ENCODE measurements around the gene LRIG1.

LRIG1 gene

DNA sequence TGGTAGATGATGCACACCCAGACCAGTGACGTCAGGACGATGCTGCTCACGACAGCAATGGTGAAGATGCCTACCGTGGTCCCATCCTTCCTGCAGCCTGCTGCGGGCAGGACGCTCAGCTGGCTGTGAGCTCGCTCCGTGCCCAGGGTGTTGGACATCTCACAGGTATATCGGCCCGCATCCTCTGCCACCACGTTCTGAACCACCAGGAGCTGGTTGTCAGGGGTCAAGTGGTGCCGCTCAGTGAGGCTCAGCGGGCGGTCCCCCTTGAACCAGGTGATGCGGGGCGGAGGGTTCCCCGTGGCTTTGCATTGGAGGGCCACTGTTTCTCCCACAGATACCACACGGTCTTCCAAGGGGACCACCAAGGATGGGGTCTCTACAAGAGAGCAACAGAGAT, 117.8 kb downstream of the LRIG1 start:
- no peak overlapping the region for H2AFZ ChIP-seq (ENCODE audit: low read length, unreplicated experiment)
- peaks cover 32% of the 10 kb centered on the region; the same call in 1 of the 2 replicates for H3K36me3 ChIP-seq (ENCODE audit: insufficient read depth, low read length)
- no peak overlapping the region for H3K4me3 ChIP-seq (ENCODE audit: low read depth, low read length)
- H3K27me3 ChIP-seq (ENCODE audit: insufficient read depth, low read length): no peaks in the 10 kb centered on the region
- H3K79me2 ChIP-seq (ENCODE audit: control insufficient read depth, insufficient read depth, low read length, unreplicated experiment): no peaks in the 10 kb centered on the region
- no peaks in the 10 kb centered on the region for H3K4me1 ChIP-seq (ENCODE audit: control insufficient read depth, insufficient read depth, low read length, unreplicated experiment)
- no peak overlapping the region for H3K27ac ChIP-seq (ENCODE audit: low read depth, low read length)

DNA sequence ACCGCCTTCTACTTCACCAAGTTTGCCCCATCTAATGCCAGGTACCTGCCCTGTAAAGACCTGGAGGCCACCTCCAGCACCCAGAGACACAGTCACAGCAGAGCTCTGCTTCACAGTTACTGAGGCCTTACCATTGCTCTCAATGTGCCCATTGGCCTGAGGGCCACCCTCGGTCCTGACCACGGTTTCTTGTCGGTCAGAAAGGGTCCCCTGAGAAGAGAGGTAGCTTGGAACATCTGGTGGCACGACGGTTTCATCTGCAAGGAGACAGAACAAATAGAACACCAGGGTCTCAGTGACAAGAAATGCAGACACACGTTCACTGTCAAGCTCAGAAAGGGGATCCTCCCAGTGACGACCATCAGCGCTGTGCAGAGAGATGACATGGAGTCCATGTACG, 118.7 kb downstream of the LRIG1 start:
- H2AFZ ChIP-seq (ENCODE audit: low read length, unreplicated experiment): no peak overlapping the region
- no peaks in the 10 kb centered on the region for H3K79me2 ChIP-seq (ENCODE audit: control insufficient read depth, insufficient read depth, low read length, unreplicated experiment)
- peaks cover 2% of the 10 kb centered on the region for H3K4me1 ChIP-seq (ENCODE audit: control insufficient read depth, insufficient read depth, low read length, unreplicated experiment)
- H3K36me3 ChIP-seq (ENCODE audit: insufficient read depth, low read length): peaks cover 37% of the 10 kb centered on the region; the same call in 1 of the 2 replicates
- H3K27me3 ChIP-seq (ENCODE audit: insufficient read depth, low read length): no peaks in the 10 kb centered on the region
- no peak overlapping the region for H3K27ac ChIP-seq (ENCODE audit: low read depth, low read length)
- no peak overlapping the region for H3K4me3 ChIP-seq (ENCODE audit: low read depth, low read length)

DNA sequence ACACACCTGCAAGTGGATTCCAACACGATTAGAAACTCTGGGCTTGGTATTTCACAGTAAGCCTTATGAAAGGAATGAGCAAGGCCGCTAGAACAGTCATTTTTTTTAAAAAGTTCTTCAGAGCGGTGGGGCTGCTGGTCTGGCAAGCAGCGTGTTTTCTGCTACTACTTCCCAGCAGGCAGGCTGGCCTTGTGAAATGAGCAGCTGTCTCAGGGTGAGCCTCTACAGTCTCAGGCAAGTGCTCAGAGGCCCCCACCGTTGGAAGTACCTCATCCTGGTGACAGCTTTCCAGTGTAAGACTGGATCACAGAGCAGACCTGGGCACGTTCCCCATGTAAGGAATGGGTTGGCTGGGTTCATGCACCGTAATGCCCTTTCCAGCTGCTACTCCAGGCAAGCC, 119.2 kb downstream of the LRIG1 start:
- Histone ChIP-seq H3K79me2 (ENCODE audit: control insufficient read depth, insufficient read depth, low read length, unreplicated experiment) (no peaks in the 10 kb centered on the region), H3K36me3 (ENCODE audit: insufficient read depth, low read length) (peaks cover 37% of the 10 kb centered on the region; the same call in 1 of the 2 replicates), H3K27me3 (ENCODE audit: insufficient read depth, low read length) (no peaks in the 10 kb centered on the region), H3K4me1 (ENCODE audit: control insufficient read depth, insufficient read depth, low read length, unreplicated experiment) (peaks cover 8% of the 10 kb centered on the region), H2AFZ (ENCODE audit: low read length, unreplicated experiment) (no peak overlapping the region), H3K27ac (ENCODE audit: low read depth, low read length) (no peak overlapping the region), H3K4me3 (ENCODE audit: low read depth, low read length) (no peak overlapping the region)

DNA sequence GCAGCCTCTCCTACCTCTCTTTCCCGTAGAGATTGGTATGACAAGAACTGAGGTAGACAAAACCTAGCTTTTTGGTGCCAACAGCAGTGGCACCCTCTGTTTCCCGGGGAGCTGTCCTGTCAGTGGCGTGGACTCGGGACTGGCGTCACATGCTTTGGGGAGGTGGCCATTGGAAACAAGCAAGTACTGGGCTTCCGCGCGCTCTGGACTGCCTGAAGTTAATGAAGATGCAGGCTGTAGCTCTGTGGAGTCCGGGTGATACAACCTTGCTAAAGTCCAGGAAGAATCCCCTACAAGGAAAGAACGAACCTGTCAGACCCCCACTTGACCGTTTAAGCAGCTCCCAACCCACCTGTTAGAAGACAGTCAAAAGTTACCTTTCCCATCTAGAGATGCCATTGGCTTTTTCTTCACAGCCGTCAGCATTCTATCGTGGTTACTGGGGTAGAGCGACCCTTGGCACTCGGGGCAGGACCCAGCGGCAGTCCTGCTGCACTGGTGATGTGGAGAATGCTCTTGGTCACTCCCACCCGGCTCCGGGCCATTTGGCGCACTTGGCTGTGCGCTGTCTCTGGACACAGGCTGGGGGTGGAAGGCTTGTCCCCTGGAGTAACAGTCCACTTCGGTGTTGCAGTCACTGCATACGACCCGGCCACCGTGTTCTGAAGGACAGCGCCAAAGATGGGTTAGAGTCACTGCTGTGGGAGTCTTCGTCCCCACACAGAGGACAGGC, 120.5 kb downstream of the LRIG1 start:
- H3K4me1 ChIP-seq (ENCODE audit: control insufficient read depth, insufficient read depth, low read length, unreplicated experiment): peaks cover 14% of the 10 kb centered on the region
- peaks cover 36% of the 10 kb centered on the region for H3K36me3 ChIP-seq (ENCODE audit: insufficient read depth, low read length)
- H3K4me3 ChIP-seq (ENCODE audit: low read depth, low read length): no peak overlapping the region
- H2AFZ ChIP-seq (ENCODE audit: low read length, unreplicated experiment): no peak overlapping the region
- H3K79me2 ChIP-seq (ENCODE audit: control insufficient read depth, insufficient read depth, low read length, unreplicated experiment): no peaks in the 10 kb centered on the region
- no peaks in the 10 kb centered on the region for H3K27me3 ChIP-seq (ENCODE audit: insufficient read depth, low read length)
- no peak overlapping the region for H3K27ac ChIP-seq (ENCODE audit: low read depth, low read length)

DNA sequence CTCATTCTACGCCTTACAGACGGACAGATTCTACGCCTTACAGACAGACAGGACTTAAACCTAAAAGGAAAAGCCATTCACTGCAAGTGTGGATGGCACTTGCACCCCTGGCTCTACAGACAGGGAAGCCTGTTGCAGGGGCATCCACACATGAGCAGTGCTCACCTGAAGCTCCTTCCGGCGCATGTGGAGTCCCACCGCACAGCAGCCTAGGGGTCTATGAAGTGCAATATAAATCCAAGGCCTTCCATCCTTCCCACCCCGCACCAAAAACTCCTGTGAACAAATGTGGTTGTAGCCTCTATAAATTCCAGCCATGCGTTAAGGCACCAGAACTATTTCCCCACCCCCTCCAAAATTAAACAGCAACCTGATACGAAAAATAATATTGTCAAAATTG, 121.3 kb downstream of the LRIG1 start:
- Histone ChIP-seq H3K27ac (ENCODE audit: low read depth, low read length) (no peak overlapping the region), H3K4me3 (ENCODE audit: low read depth, low read length) (no peak overlapping the region), H3K79me2 (ENCODE audit: control insufficient read depth, insufficient read depth, low read length, unreplicated experiment) (no peaks in the 10 kb centered on the region), H3K4me1 (ENCODE audit: control insufficient read depth, insufficient read depth, low read length, unreplicated experiment) (peaks cover 14% of the 10 kb centered on the region), H3K36me3 (ENCODE audit: insufficient read depth, low read length) (peaks cover 30% of the 10 kb centered on the region), H2AFZ (ENCODE audit: low read length, unreplicated experiment) (no peak overlapping the region), H3K27me3 (ENCODE audit: insufficient read depth, low read length) (no peaks in the 10 kb centered on the region)

DNA sequence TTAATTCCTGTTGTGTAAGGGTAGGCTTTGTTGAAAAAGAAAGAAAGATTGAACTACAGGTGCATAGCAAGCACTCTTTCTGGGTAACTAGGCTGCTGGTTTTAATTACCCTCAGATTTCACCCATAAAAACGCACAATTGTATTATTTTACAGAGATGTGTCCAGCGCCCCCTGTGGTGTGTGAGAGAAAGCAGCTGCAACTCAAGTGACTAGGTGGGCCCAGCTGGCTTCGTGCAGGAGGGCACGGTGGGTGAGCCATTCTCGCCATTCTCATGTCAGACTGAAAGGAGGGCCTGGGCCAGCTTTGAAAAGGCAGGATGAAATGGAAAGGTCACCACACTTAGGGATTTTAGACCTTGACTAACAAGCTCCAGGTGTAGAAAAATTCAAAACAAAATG, 122.6 kb downstream of the LRIG1 start:
- Histone ChIP-seq H3K36me3 (ENCODE audit: insufficient read depth, low read length) (peaks cover 22% of the 10 kb centered on the region), H2AFZ (ENCODE audit: low read length, unreplicated experiment) (no peak overlapping the region), H3K4me1 (ENCODE audit: control insufficient read depth, insufficient read depth, low read length, unreplicated experiment) (peaks cover 14% of the 10 kb centered on the region), H3K27me3 (ENCODE audit: insufficient read depth, low read length) (no peaks in the 10 kb centered on the region), H3K4me3 (ENCODE audit: low read depth, low read length) (no peak overlapping the region), H3K27ac (ENCODE audit: low read depth, low read length) (no peak overlapping the region), H3K79me2 (ENCODE audit: control insufficient read depth, insufficient read depth, low read length, unreplicated experiment) (no peaks in the 10 kb centered on the region)

DNA sequence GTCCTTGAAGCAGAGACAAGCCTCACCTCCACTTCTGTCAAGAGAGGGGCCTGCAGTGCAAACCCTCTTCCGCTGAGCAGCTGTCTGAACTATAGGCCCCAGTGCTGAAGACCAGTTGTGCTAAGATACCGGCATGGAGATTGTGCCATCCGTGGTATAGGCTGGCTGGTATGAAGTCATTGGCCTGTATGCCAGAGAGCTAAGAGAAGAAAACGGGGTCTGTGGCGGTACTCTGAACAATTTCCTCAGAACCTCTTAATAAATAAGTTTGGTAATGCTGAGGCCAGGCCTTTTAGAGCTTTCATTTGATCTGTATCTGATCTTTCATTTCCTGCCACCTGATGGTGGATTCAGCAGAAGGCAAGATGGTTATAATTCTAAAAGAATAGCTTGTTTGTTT, 123.0 kb downstream of the LRIG1 start:
- Histone ChIP-seq H2AFZ (ENCODE audit: low read length, unreplicated experiment) (no peak overlapping the region), H3K36me3 (ENCODE audit: insufficient read depth, low read length) (peaks cover 20% of the 10 kb centered on the region), H3K79me2 (ENCODE audit: control insufficient read depth, insufficient read depth, low read length, unreplicated experiment) (no peaks in the 10 kb centered on the region), H3K27ac (ENCODE audit: low read depth, low read length) (no peak overlapping the region), H3K4me1 (ENCODE audit: control insufficient read depth, insufficient read depth, low read length, unreplicated experiment) (peaks cover 14% of the 10 kb centered on the region), H3K27me3 (ENCODE audit: insufficient read depth, low read length) (no peaks in the 10 kb centered on the region), H3K4me3 (ENCODE audit: low read depth, low read length) (no peak overlapping the region)

DNA sequence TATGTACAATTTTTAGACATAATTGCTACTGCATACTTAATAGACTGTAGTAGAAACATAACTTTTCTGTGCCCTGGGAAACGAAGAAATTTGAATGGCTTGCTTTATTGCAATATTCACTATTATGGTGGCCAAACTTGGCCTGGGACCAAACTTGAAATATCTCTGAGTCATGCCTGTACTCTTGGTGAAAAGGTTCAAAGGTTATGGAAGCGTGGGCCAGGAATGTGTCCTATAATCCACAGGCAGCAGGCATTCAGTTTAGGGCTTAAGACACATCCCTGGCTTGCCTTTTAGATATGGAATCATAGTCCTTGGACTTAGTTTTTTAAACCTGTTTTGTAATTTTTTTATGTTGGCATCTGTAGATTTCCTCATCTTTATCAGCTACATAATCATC, 124.3 kb downstream of the LRIG1 start:
- H3K36me3 ChIP-seq (ENCODE audit: insufficient read depth, low read length): peaks cover 11% of the 10 kb centered on the region

DNA sequence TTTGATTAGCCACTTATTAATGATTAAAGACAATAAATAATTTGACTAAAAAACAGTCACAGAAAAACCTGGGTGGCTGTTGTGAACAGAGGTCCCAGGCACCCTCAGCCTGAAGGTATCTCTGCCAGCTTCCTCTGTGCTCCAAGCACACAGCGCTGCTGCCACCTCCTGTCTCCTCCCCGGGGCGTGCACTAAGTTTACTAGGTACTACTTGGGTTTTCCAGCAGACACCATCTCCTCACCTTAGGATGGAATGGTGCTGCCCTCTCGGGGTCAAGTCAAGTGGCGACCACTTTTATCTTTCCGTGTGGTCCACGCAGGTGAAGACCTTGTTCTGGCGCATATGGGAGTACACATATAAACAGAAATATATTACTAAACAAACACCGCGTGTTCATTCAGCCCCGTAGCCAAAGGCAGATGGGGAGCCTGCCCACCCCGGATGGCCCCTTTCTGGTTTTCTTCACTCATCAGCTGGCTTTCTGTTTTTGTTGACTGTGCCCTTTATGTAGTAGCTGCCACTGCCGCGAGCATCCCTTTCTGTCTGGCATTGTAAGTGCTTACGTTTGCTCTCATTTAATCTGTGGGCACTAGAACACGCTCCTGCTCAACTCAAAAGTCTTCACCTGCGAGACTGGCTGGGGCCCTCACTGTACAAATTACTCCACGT, 128.0 kb downstream of the LRIG1 start:
- H3K36me3 ChIP-seq (ENCODE audit: insufficient read depth, low read length): peaks cover 8% of the 10 kb centered on the region
- no peak overlapping the region for H2AFZ ChIP-seq (ENCODE audit: low read length, unreplicated experiment)
- H3K27me3 ChIP-seq (ENCODE audit: insufficient read depth, low read length): no peaks in the 10 kb centered on the region
- no peaks in the 10 kb centered on the region for H3K79me2 ChIP-seq (ENCODE audit: control insufficient read depth, insufficient read depth, low read length, unreplicated experiment)
- peaks cover 14% of the 10 kb centered on the region for H3K4me1 ChIP-seq (ENCODE audit: control insufficient read depth, insufficient read depth, low read length, unreplicated experiment)
- H3K27ac ChIP-seq (ENCODE audit: low read depth, low read length): no peak overlapping the region
- no peak overlapping the region for H3K4me3 ChIP-seq (ENCODE audit: low read depth, low read length)

More for the DNA sequence above, 124.3 kb downstream of the LRIG1 start:
- 0 out of 2 replicates have a peak overlapping the region, but pooled peaks have one; percentile 6 for H3K27ac ChIP-seq (ENCODE audit: low read depth, low read length)
- H3K4me1 ChIP-seq (ENCODE audit: control insufficient read depth, insufficient read depth, low read length, unreplicated experiment): peaks cover 14% of the 10 kb centered on the region
- H3K27me3 ChIP-seq (ENCODE audit: insufficient read depth, low read length): no peaks in the 10 kb centered on the region
- no peak overlapping the region for H2AFZ ChIP-seq (ENCODE audit: low read length, unreplicated experiment)
- no peaks in the 10 kb centered on the region for H3K79me2 ChIP-seq (ENCODE audit: control insufficient read depth, insufficient read depth, low read length, unreplicated experiment)
- no peak overlapping the region for H3K4me3 ChIP-seq (ENCODE audit: low read depth, low read length)

DNA sequence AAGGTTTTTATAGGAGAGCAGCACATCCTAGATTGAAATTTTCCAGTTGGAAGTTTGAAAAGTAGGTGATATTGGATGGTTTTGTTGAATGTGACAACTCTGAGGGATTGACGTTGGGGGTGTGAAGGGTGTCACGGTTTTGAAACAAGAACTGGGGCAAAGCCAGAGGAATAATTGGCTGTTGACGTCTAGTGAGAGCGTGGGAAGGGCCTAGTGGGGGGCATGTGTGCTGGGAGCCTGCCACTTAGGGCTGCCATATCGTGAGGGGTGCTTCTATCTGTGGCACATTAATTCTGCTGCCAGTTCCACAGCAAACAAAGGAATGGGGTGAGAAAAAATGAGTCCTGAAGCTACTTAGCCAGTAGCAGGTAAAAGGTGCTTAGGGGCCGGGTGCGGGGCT, 129.4 kb downstream of the LRIG1 start:
- H3K27ac ChIP-seq (ENCODE audit: low read depth, low read length): no peak overlapping the region

DNA sequence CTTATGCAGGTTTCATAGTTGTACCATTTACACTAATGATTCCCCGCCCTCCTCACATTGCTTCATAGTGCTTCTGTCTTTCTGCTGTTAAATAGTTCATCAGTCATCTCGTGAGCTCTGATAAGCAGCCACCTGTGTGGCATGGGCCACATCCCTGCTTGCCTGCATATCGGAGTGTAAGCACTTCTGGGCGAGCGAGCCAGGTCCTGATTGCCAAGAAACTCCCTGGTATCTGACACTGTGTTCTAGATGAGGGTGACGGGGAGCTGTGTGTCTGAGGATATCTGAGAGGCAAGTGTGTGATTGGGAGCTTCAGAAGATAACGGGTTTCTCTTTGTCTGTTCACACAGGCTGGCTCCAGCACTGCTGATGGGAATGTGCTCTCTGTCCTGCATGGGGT, 130.6 kb downstream of the LRIG1 start:
- H3K27ac ChIP-seq (ENCODE audit: low read depth, low read length): no peak overlapping the region

More for the DNA sequence above, 129.4 kb downstream of the LRIG1 start:
- Histone ChIP-seq H3K36me3 (ENCODE audit: insufficient read depth, low read length) (peaks cover 6% of the 10 kb centered on the region; the same call in 1 of the 2 replicates), H3K79me2 (ENCODE audit: control insufficient read depth, insufficient read depth, low read length, unreplicated experiment) (no peaks in the 10 kb centered on the region), H3K4me1 (ENCODE audit: control insufficient read depth, insufficient read depth, low read length, unreplicated experiment) (peaks cover 5% of the 10 kb centered on the region), H3K27me3 (ENCODE audit: insufficient read depth, low read length) (no peaks in the 10 kb centered on the region), H2AFZ (ENCODE audit: low read length, unreplicated experiment) (no peak overlapping the region), H3K4me3 (ENCODE audit: low read depth, low read length) (no peak overlapping the region)

More for the DNA sequence above, 130.6 kb downstream of the LRIG1 start:
- Histone ChIP-seq H3K27me3 (ENCODE audit: insufficient read depth, low read length) (no peaks in the 10 kb centered on the region), H2AFZ (ENCODE audit: low read length, unreplicated experiment) (no peak overlapping the region), H3K36me3 (ENCODE audit: insufficient read depth, low read length) (no peaks in the 10 kb centered on the region), H3K4me3 (ENCODE audit: low read depth, low read length) (no peak overlapping the region), H3K79me2 (ENCODE audit: control insufficient read depth, insufficient read depth, low read length, unreplicated experiment) (no peaks in the 10 kb centered on the region), H3K4me1 (ENCODE audit: control insufficient read depth, insufficient read depth, low read length, unreplicated experiment) (no peaks in the 10 kb centered on the region)

Measured in ACC112 (cell line).